HFFc6 (cell line): ENCODE results near the gene VSIG10L. TPM values are rescaled to one million over a fixed set of nuclear protein-coding genes. Genes with fewer than 3 reads are reported as not detected.

ENCODE experiments used
- DNase-seq: peaks from one replicate; pipeline ENCODE4 v3.0.0-alpha.2; 2018
- H3K27ac Mint-ChIP-seq: 2 replicates; pipeline ENCODE4 v1.8.0; 2020; ENCODE audit warnings: mild to moderate bottlenecking, mixed read lengths
- H3K27me3 Mint-ChIP-seq: 2 replicates; pipeline ENCODE4 v1.8.0; 2021; ENCODE audit warnings: mild to moderate bottlenecking, moderate library complexity, mixed read lengths; ENCODE audit not compliant: insufficient read depth
- H3K36me3 Mint-ChIP-seq: 2 replicates; pipeline ENCODE4 v1.8.0; 2021; ENCODE audit warnings: low read depth, mixed read lengths
- H3K4me1 Mint-ChIP-seq: 2 replicates; pipeline ENCODE4 v1.8.0; 2020; ENCODE audit warnings: low read depth, mixed read lengths
- H3K4me3 Mint-ChIP-seq: 2 replicates; pipeline ENCODE4 v1.8.0; 2020; ENCODE audit warnings: mild to moderate bottlenecking, moderate library complexity, mixed read lengths
- H3K9me3 Mint-ChIP-seq: 2 replicates; pipeline ENCODE4 v1.8.0; 2020; ENCODE audit warnings: mild to moderate bottlenecking, mixed read lengths
- total RNA-seq, 6 experiments: library from RNA; stranded (reverse); fragmentation: NEBNext Ultra II Directional; extraction: Animal tissue kit (Norgen Biotek cat#: 25700); gene quantifications; 2 replicates in 1 of 6; 3 replicates in 5 of 6; pipeline ENCODE4 v1.2.3, GENCODE V29; 2021
- TF ChIP-seq, protein P1 (sequence below): fragments of 200-600 bp; sonication (generic); IDR thresholded peaks from 2 replicates; pipeline ENCODE4 v1.5.0; 2021; ENCODE audit warnings: antibody characterized with exemption, mild to moderate bottlenecking

VSIG10L gene
- total RNA-seq, 6 experiments from 2014 or later: 0.79 to 1.6 (median 0.89) TPM

- peaks cover 2% of the 10 kb centered on the region for H3K27me3 Mint-ChIP-seq
- H3K9me3 Mint-ChIP-seq: peaks cover 36% of the 10 kb centered on the region
- no peak overlapping the region for H3K27ac Mint-ChIP-seq
- DNase-seq: no peak
- H3K4me3 Mint-ChIP-seq: no peak overlapping the region
- no peaks in the 10 kb centered on the region for H3K4me1 Mint-ChIP-seq
- H3K36me3 Mint-ChIP-seq: peaks cover 8% of the 10 kb centered on the region; the same call in 1 of the 2 replicates
- TF ChIP-seq, protein P1, sequence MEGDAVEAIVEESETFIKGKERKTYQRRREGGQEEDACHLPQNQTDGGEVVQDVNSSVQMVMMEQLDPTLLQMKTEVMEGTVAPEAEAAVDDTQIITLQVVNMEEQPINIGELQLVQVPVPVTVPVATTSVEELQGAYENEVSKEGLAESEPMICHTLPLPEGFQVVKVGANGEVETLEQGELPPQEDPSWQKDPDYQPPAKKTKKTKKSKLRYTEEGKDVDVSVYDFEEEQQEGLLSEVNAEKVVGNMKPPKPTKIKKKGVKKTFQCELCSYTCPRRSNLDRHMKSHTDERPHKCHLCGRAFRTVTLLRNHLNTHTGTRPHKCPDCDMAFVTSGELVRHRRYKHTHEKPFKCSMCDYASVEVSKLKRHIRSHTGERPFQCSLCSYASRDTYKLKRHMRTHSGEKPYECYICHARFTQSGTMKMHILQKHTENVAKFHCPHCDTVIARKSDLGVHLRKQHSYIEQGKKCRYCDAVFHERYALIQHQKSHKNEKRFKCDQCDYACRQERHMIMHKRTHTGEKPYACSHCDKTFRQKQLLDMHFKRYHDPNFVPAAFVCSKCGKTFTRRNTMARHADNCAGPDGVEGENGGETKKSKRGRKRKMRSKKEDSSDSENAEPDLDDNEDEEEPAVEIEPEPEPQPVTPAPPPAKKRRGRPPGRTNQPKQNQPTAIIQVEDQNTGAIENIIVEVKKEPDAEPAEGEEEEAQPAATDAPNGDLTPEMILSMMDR: no peak
Observed at GRCh38 chr19:51289635-51290034, 52.3 kb downstream of the VSIG10L start.

DNA sequence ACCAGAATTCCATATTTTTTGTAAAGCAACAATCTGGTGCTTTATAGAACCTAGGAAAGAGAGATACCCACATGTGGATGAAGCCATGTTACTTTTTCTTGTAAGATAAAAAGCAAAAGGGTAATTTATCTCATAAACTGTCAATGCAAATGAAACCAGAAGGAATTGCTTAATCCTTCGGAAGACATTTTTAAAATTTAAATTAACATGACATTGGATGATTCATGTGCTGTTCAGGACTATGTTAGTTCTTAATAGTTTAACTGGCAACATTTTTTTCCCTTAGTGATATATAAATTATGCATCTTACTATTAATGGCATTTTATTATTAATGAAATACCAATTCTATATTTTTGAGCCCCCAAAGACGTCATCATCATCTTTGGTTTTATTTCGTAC lies 56.3 kb downstream of the VSIG10L start:
- no peak overlapping the region for H3K4me3 Mint-ChIP-seq
- TF ChIP-seq, protein P1: no peak
- peaks cover 33% of the 10 kb centered on the region for H3K9me3 Mint-ChIP-seq
- H3K36me3 Mint-ChIP-seq: no peaks in the 10 kb centered on the region
- no peaks in the 10 kb centered on the region for H3K4me1 Mint-ChIP-seq
- no peak for DNase-seq
- H3K27me3 Mint-ChIP-seq: no peaks in the 10 kb centered on the region
- H3K27ac Mint-ChIP-seq: no peak overlapping the region

GRCh38 chr19:51282335-51282734 lies 59.6 kb downstream of the VSIG10L start:
- H3K9me3 Mint-ChIP-seq: peaks cover 43% of the 10 kb centered on the region
- H3K27ac Mint-ChIP-seq: no peak overlapping the region
- H3K27me3 Mint-ChIP-seq: no peaks in the 10 kb centered on the region
- TF ChIP-seq, protein P1: no peak
- H3K4me3 Mint-ChIP-seq: no peak overlapping the region
- H3K36me3 Mint-ChIP-seq: peaks cover 5% of the 10 kb centered on the region
- no peaks in the 10 kb centered on the region for H3K4me1 Mint-ChIP-seq
- DNase-seq: no peak

Other genes starting within 250 kb of the VSIG10L start
- gene CTU1, start 233.7 kb downstream of the VSIG10L start, total RNA-seq: 1 to 10 TPM; 5.0 to 8.9 (median 5.9) TPM
- not detected for gene SIGLEC9, start 217.2 kb downstream of the VSIG10L start, total RNA-seq
- gene SIGLEC7, start 199.8 kb downstream of the VSIG10L start, total RNA-seq: not detected
- not detected for gene CD33, start 117.1 kb downstream of the VSIG10L start, total RNA-seq
- gene SIGLECL1, start 91.1 kb downstream of the VSIG10L start, total RNA-seq: not detected
- gene IGLON5, start 30.5 kb downstream of the VSIG10L start, total RNA-seq: not detected
- gene ETFB, start 24.2 kb upstream of the VSIG10L start, total RNA-seq: 100 to 1,000 TPM; 109 to 157 (median 132) TPM
- gene CLDND2, start 26.9 kb upstream of the VSIG10L start, total RNA-seq: 1 to 10 TPM in 3 of 6 experiments, under 1 TPM in 3; 0.60 to 2.3 (median 0.94) TPM
- not detected for gene NKG7, start 30.5 kb upstream of the VSIG10L start, total RNA-seq
- gene LIM2, start 45.8 kb upstream of the VSIG10L start, total RNA-seq: not detected
- gene C19orf84, start 48.5 kb upstream of the VSIG10L start, total RNA-seq: not detected
- gene SIGLEC10, start 75.5 kb upstream of the VSIG10L start, total RNA-seq: not detected
- gene SIGLEC8, start 116.3 kb upstream of the VSIG10L start, total RNA-seq: not detected
- not detected for gene CEACAM18, start 136.4 kb upstream of the VSIG10L start, total RNA-seq
- not detected for gene SIGLEC12, start 159.7 kb upstream of the VSIG10L start, total RNA-seq
- gene SIGLEC6, start 189.5 kb upstream of the VSIG10L start, total RNA-seq: not detected
- 10 to 100 TPM; 19.6 to 29.5 (median 21.6) TPM for gene ZNF175, start 229.1 kb upstream of the VSIG10L start, total RNA-seq